GM18868 (cell line): ENCODE results near the gene CREG2.
"Not testable (repeated sequence)": the region's sequence is repeated elsewhere in the genome, so short reads cannot be mapped to it uniquely, and the experiment has no call there.

Source experiments
- ATAC-seq: cut with Tn5 transposase; IDR thresholded peaks from one replicate; pipeline ENCODE4 v1.9.1; 2021; ENCODE audit warnings: mild to moderate bottlenecking, moderate library complexity; ENCODE audit not compliant: unreplicated experiment

Gene CREG2

GRCh38 chr2:101349893-101350662 lies 37.2 kb downstream of the CREG2 start:
- no peak for ATAC-seq

GRCh38 chr2:101348883-101349282 lies 38.4 kb downstream of the CREG2 start:
- no peak for ATAC-seq

GRCh38 chr2:101346909-101347308 lies 40.4 kb downstream of the CREG2 start:
- no peak for ATAC-seq

- no peak for ATAC-seq
Measured at GRCh38 chr2:101344137-101344536, 43.2 kb downstream of the CREG2 start.

GRCh38 chr2:101342625-101343008 lies 44.7 kb downstream of the CREG2 start:
- ATAC-seq = no peak

GRCh38 chr2:101341901-101342624 lies 45.2 kb downstream of the CREG2 start:
- ATAC-seq = no peak

- no peak for ATAC-seq
Measured at GRCh38 chr2:101341421-101341820, 45.9 kb downstream of the CREG2 start.

- no peak for ATAC-seq
Measured at GRCh38 chr2:101340141-101340551, 47.2 kb downstream of the CREG2 start.

GRCh38 chr2:101339266-101339880 lies 47.9 kb downstream of the CREG2 start:
- no peak for ATAC-seq

GRCh38 chr2:101337877-101338276 lies 49.4 kb downstream of the CREG2 start:
- no peak for ATAC-seq

GRCh38 chr2:101332885-101333766 lies 54.2 kb downstream of the CREG2 start:
- no peak for ATAC-seq

GRCh38 chr2:101331202-101331601 lies 56.1 kb downstream of the CREG2 start:
- ATAC-seq = no peak

- ATAC-seq = no peak
Measured at GRCh38 chr2:101330253-101330933, 56.9 kb downstream of the CREG2 start.

- no peak for ATAC-seq
Measured at GRCh38 chr2:101329026-101329425, 58.3 kb downstream of the CREG2 start.

GRCh38 chr2:101328474-101329007 lies 58.8 kb downstream of the CREG2 start:
- no peak for ATAC-seq

GRCh38 chr2:101327863-101328394 lies 59.4 kb downstream of the CREG2 start:
- no peak for ATAC-seq

- ATAC-seq = no peak
Measured at GRCh38 chr2:101325425-101325824, 61.9 kb downstream of the CREG2 start.

- not testable (repeated sequence) for ATAC-seq
Measured at GRCh38 chr2:101316568-101316967, 70.7 kb downstream of the CREG2 start.

- no peak for ATAC-seq
Measured at GRCh38 chr2:101311696-101312017, 75.6 kb downstream of the CREG2 start.
